Stimulated activated CD8-positive, alpha-beta memory T cell treated with anti-CD3 and anti-CD28 coated beads, Interleukin-4, amount 100 ng/mL, for 24 hours (primary cell): ENCODE data around the gene BTBD9.

Source experiments
- DNase-seq: peaks from one replicate; pipeline ENCODE4 v3.0.0-alpha.2; 2020; ENCODE audit warnings: low read depth

BTBD9 gene

DNA sequence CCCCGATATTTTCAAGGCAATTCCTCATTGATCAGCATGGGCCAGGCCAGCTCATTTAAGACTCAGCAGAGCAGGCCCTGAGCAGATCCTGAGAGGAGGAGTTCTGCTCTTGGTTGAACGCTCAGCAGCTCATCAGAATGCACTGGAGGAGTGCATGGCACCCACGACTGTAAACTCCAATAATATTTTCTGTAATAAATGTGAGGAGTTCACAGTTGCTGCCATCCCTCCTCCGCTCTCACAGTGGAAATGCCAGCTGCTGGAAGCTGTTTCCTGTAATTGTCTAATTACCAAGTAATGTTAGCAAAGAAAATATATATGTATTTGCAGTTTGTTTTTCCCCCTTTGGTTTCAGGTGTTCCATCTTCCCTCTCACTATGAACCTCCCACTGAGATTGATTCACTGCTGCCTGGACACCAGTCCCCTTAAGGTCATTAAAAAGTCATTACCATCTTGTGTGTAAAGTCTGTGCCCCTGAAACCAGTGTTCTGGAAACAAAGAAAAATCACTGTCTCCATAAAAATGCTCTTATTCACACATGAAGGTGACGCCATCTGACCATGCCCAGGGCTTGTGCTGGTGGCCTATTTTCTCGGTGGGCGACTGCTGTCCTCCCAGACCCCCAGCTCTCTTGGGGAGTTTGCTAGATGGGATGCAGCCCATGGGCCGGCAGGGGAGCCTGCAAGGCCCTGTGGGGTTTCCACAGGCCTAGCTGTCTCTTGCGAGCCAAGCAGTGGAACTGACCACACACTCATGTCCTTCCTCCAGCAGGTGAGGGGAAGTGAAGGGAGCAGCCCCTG lies 446.0 kb downstream of the BTBD9 start:
- DNase-seq: no peak

DNA sequence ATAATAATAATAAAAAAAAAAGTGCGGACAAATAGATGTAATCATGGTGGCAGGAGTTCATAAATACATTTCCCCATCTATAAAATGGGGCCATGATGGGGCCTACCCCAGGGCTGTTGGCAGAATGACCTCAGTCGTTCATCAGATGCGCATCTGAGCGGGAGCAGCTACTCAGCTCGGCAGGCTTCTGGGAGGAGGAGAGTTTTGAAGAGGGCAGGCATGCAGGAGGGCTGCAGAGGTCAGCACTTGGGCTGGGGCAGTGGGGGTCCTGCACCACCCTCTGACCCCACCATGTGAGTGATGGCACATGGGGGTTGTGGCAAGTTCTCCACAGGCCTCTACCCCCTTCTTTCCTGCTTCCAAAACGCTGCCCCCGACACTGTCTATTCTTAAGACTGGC lies 446.7 kb downstream of the BTBD9 start:
- no peak for DNase-seq

DNA sequence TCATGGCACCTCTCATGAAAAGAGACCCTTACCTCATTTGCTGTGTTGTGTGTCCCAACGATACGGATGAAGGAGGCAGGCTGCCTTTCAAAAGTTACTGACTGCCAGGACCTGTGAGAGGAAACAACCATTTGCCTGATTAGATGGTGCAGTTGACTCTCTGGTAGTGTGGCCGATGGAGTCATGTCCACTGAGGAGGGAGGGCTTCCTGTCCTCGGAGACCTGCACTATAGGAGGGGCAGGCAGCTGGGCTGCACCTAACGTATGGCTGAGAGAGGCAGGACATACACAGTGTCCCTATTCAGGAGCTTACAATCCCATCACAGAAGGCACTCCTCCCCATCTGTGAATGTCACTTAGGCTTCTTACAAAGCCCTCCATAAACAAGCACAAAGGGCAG lies 447.2 kb downstream of the BTBD9 start:
- no peak for DNase-seq

DNA sequence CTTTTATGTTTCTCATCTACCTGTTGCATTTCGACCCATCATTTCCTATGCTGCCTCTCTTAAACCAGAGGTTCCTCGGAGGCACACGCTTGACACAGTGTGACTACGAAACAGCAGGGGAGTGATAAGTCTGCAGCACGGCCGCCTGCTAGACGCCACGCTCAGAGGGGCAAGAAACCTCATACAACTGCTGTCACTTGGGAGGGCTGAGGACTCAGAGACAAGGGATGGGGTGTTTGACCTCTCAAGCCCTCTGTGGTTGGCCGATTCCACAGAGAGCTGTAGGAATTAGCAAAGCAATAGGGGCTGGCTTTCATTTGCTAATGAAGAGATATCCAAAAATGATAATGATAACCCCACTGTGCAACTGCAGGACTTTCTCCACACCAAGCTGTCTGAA lies 447.7 kb downstream of the BTBD9 start:
- no peak for DNase-seq

DNA sequence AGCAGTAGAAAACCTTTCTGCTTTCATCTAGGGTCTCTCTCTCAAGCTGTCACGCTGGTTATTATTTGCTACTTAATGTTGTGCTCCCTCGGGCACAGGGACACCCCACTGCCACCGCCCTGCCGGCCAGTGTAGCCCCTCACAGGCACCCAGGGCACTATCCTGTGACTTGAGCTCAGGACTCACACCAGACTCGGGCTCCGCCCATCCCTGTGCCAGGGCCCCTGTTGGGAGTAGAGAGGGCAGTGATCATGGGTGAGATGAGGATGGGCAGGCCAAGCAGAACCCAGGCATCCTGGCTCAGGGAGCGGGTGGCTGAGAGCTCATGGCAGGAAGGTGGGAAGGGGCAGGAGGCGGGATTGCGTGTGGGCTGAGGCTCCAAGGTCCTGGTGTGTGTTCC lies 448.3 kb downstream of the BTBD9 start:
- DNase-seq: no peak

DNA sequence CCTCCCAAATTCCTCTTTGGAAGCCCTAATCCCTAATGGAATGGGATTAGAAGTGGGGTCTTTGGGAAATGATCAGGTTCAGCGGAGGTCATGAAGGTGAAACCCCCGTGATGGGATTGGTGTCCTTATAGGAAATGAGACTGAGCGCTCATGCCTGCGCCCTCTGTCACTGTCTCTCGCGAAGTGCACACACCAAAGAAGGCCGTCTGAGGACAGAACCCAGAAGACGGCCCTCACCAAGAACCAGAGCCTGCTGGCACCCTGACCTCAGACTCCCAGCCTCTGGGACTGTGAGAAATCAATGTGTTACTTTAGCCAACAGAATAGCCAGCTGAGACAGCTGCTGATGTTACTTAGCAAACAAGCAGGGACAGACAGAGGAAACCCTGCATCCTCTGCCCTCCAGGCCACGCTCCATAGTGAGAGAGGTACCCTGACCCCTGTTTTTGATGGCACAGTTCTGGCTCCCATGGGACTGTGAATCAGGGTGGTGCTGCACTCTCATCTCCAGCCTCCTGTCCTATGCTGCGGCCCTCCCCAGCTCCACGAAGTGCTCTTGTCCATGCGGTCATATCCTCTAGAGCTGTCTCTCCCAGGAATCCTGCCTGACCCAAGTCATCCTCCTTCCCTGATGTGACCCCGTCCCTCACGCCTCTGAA lies 450.9 kb downstream of the BTBD9 start:
- DNase-seq: no peak

GRCh38 chr6:38187811-38188590 lies 451.7 kb downstream of the BTBD9 start:
- no peak for DNase-seq

DNA sequence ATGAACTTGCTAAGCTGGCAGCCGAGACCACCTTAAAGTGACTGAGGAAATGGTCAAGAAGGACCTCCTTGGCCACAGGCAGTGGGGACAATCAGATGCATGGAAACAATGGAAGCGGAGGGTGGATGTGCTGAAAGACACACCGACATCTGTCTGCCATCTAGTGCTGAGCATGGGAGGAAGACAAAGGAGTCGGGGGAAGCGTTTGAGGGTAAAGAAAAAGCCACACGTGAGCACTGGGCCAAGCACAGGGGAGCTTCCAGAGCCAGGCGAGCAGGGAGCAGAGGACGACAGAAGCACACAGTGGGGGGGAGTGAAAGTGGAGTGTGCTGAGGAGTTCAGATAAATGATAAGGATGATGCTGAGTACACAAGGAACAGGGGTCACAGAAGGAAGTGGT lies 452.4 kb downstream of the BTBD9 start:
- DNase-seq: no peak

- no peak for DNase-seq
Measured at GRCh38 chr6:38185752-38186151, 454.0 kb downstream of the BTBD9 start.

DNA sequence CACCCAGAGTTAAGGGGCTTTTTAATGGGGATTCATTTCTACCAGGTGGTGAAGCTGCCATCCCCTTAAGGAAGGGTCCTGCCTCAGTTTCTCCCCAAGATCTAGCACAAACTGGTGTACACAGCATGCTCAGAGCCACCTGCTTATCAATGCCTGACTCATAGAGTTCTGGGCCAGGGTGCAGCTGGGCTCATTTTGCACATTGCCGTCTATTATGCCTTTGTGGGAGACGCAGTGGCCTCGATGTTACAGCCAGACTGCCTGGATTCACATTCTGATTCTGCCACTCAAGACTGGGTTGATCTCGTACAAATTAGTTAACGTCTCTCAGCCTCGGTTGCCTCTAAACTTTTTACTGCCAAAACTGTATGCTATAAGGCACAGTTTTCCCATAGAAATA lies 454.5 kb downstream of the BTBD9 start:
- DNase-seq: no peak

DNA sequence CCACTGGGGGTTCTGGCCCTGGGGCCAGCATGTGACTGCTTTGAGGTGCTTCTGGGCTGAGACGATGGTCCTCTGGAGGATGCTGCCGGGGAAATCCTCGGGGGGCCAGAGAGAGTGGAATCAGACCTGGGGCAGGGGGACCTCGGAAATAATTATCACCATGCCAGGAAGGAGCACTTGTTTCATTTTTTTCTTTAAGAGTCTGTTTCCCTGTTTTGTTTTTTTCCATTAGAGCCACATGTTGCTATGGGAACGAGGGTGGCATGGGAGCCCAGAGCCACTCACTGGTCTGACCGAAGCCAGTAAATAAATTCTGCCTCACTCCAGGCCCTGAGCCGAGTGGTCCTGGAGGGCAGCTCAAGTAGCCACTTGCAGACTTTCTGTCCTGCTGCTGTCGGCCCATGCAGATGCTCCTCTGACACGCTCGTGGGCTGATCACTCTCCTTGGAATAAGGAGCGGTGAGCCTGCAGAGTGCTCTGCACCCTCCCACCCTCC lies 455.1 kb downstream of the BTBD9 start:
- DNase-seq: no peak

GRCh38 chr6:38183856-38184584 lies 455.7 kb downstream of the BTBD9 start:
- DNase-seq: no peak

DNA sequence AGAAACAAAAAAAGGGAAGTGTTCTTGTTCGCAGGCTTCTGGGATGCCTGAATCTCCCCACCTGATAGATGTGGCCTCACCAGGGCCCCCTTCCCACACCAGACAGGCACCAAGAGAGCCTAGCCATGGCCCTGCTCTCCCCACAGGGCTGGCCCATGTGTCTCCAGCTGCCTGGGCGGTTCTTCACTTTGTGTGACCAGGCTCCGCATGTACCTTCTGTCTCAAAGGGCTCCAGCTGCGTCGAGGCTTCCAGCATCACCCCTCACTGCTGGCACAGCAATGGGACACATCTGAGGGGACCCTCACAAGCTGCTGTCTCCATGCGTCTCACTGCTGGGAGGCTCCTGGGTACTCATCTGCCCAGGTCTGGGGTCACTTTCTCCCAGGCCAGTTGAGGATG lies 457.3 kb downstream of the BTBD9 start:
- no peak for DNase-seq

DNA sequence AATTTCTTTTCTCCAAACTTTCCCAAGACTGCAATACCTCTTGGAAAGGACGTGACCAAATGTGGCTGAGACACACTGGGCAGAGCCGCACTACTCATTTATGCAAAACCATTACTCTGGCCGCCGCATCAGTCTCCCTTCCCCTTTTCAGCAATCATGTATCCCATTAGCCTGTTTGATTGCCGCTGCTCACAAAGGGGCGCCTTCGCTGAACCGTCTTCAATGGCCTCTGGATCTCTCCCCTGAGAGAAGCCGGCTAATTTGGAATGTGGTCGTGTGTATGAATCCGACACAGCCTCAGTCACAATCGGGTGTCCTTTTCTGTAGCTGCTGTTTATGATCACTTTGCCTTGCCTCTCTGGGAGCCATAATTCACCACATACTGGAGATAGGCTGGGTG lies 459.1 kb downstream of the BTBD9 start:
- DNase-seq: no peak

GRCh38 chr6:38179794-38180430 lies 459.8 kb downstream of the BTBD9 start:
- DNase-seq: no peak

DNA sequence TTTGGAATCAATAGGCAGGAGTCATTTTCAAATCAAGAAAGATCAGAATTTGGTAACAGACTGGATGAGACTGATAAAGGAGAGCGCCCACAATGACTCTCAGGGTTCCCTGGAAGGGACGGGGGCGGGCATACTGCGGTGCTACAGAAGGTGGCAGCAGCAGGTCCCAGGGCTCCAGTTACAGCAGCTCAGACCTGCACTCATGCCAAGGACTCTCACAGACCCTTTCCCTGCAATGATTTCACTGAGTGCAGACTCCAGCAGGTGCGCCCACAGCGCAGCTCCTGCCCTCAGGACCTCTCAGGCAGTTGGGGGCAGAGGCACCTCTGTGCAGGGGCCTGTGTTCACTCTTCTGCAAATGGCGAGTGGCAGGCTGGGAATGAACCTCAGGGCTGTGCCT lies 460.4 kb downstream of the BTBD9 start:
- no peak for DNase-seq

DNA sequence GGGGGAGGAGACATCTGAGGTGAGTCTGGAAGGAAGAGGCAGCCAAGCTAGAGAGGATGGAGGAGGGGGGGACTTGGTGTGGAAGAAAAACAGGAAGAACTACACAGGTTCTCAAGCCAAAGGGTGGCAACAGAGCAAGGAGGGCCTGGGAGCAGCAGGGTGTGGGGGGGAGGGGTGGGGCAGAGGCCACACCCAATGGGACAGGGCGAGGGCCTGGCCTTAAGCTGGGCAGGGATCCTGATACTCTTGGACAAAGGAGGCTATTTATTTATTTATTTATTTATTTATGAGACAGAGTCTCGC lies 461.2 kb downstream of the BTBD9 start:
- no peak for DNase-seq

- DNase-seq: no peak
Measured at GRCh38 chr6:38177882-38178583, 461.7 kb downstream of the BTBD9 start.

DNA sequence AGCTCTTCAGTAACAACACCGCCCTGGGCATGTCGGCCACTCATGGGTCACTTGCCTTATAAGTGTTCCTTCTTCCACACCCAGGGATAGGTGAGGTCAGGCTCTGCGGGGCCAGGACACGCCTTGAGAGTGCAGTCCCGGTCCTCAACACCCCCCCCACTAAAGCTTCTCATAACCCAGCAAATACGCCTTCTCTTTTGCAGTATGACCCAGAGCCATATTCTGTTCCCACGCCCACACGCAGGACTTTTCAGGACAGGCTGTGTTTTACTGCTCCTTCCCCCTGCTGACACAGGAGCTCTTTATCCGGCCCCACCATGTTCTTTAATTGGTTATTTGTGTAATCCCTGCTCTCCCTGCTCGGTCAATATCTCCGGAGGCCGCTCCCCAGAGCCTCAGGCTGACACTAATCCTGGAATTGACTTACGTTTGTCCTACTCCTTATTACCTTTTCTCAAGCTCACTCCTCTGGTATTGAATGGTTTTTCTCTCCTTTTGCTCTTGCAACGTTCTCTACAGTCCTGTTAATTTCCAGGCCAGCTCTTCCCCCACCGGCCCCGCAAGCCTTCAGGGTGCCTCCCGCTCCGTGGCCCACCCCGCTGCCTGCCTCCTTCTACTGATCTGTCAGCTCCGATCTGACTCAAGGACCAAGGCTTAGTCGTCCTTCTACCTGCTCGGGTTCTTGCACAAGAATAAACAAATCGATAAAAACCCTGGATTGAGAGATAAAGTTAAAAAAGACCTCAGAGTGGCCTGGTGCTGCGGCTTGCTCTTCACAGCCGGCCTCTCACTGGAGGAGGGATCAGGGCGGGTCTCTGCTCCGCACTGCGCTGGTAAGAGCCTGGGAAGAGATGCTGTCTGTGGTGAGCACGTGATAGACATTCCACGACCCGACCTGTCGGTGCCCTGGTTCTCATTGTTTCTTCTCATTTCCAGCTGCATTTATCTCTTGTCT lies 462.7 kb downstream of the BTBD9 start:
- no peak for DNase-seq

DNA sequence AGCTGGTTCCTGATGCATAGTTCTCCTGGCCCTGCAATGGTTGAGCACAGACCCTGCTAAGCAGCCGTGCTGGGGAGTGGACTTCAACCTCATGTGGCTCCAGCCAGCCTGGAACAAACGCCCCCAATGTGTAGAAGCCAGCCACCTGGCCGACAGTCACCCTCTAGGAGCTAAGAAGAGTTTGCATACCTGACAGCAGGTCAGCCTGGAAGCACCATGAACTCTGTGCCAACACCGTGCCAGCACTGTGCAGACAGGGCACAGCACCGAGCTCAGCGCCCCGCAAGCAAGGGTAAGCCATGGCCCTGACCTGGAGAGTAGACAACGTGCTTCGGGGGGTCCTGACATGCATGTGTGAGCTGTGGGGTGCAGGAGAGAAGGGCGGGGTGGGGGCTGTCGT lies 463.9 kb downstream of the BTBD9 start:
- DNase-seq: no peak
